Rectal smooth muscle tissue (tissue), 1 donor: Measurements from ENCODE around the gene NTM.
A peak's percentile ranks its signal among the peaks of the same experiment; 100 is the strongest.
"Not testable (repeated sequence)": the region's sequence is repeated elsewhere in the genome, so short reads cannot be mapped to it uniquely, and the experiment has no call there.

ENCODE experiments used
- H3K27ac ChIP-seq: one replicate; pipeline ENCODE4 v1.7.0; 2013; ENCODE audit warnings: low read depth, low read length, inconsistent platforms
- H3K27me3 ChIP-seq: one replicate; pipeline ENCODE4 v1.7.0; 2013; ENCODE audit warnings: low read length; ENCODE audit not compliant: control insufficient read depth, insufficient read depth
- H3K36me3 ChIP-seq: one replicate; pipeline ENCODE4 v1.7.0; 2013; ENCODE audit warnings: low read length; ENCODE audit not compliant: control insufficient read depth, insufficient read depth
- H3K4me1 ChIP-seq: one replicate; pipeline ENCODE4 v1.7.0; 2013; ENCODE audit warnings: low read length; ENCODE audit not compliant: control insufficient read depth, insufficient read depth
- H3K4me3 ChIP-seq: one replicate; pipeline ENCODE4 v1.7.0; 2013; ENCODE audit warnings: low read length
- H3K9ac ChIP-seq: one replicate; pipeline ENCODE4 v1.7.0; 2013; ENCODE audit warnings: low read length

NTM gene

GRCh38 chr11:131370090-131370751, at the start of gene NTM:
Gene NTM (plus strand): TSS chr11:131370615.
- no peaks in the 10 kb centered on the region for H3K36me3 ChIP-seq
- H3K4me3 ChIP-seq, result peak within 1 kb of the TSS; percentile 59
- no peaks in the 10 kb centered on the region for H3K27me3 ChIP-seq
- H3K9ac ChIP-seq, result no peak within 1 kb of the TSS
- H3K4me1 ChIP-seq, result no peaks in the 10 kb centered on the region
- H3K27ac ChIP-seq, result no peak within 1 kb of the TSS

GRCh38 chr11:131324921-131325570, 45.4 kb upstream of the NTM start:
- no peak overlapping the region for H3K9ac ChIP-seq
- H3K4me3 ChIP-seq, result no peak overlapping the region
- no peaks in the 10 kb centered on the region for H3K27me3 ChIP-seq

GRCh38 chr11:131326829-131327228, 43.6 kb upstream of the NTM start:
- H3K27me3 ChIP-seq, result no peaks in the 10 kb centered on the region
- no peak overlapping the region for H3K27ac ChIP-seq
- H3K4me3 ChIP-seq, result no peak overlapping the region
- no peaks in the 10 kb centered on the region for H3K4me1 ChIP-seq
- no peaks in the 10 kb centered on the region for H3K36me3 ChIP-seq
- no peak overlapping the region for H3K9ac ChIP-seq

More at GRCh38 chr11:131324921-131325570, 45.4 kb upstream of the NTM start:
- H3K27ac ChIP-seq, result no peak overlapping the region
- H3K36me3 ChIP-seq, result no peaks in the 10 kb centered on the region
- H3K4me1 ChIP-seq, result no peaks in the 10 kb centered on the region

- H3K36me3 ChIP-seq, result no peaks in the 10 kb centered on the region
- H3K27ac ChIP-seq, result no peak overlapping the region
- no peaks in the 10 kb centered on the region for H3K27me3 ChIP-seq
- H3K4me3 ChIP-seq, result no peak overlapping the region
- no peak overlapping the region for H3K9ac ChIP-seq
- no peaks in the 10 kb centered on the region for H3K4me1 ChIP-seq
Measured at GRCh38 chr11:131327421-131327820, 43.0 kb upstream of the NTM start.

- no peak overlapping the region for H3K27ac ChIP-seq
- H3K36me3 ChIP-seq, result no peaks in the 10 kb centered on the region
- no peak overlapping the region for H3K4me3 ChIP-seq
- H3K4me1 ChIP-seq, result no peaks in the 10 kb centered on the region
- no peaks in the 10 kb centered on the region for H3K27me3 ChIP-seq
- H3K9ac ChIP-seq, result no peak overlapping the region
Measured at GRCh38 chr11:131328843-131329242, 41.6 kb upstream of the NTM start.

GRCh38 chr11:131331010-131331409, 39.4 kb upstream of the NTM start:
- no peak overlapping the region for H3K27ac ChIP-seq
- no peaks in the 10 kb centered on the region for H3K36me3 ChIP-seq
- no peak overlapping the region for H3K9ac ChIP-seq
- H3K27me3 ChIP-seq, result no peaks in the 10 kb centered on the region
- no peak overlapping the region for H3K4me3 ChIP-seq
- no peaks in the 10 kb centered on the region for H3K4me1 ChIP-seq

GRCh38 chr11:131331546-131331945, 38.9 kb upstream of the NTM start:
- Histone ChIP-seq H3K4me3 (no peak overlapping the region), H3K4me1 (no peaks in the 10 kb centered on the region), H3K36me3 (no peaks in the 10 kb centered on the region), H3K27ac (no peak overlapping the region), H3K9ac (no peak overlapping the region), H3K27me3 (no peaks in the 10 kb centered on the region)

GRCh38 chr11:131334601-131335000, 35.8 kb upstream of the NTM start:
- H3K36me3 ChIP-seq, result no peaks in the 10 kb centered on the region
- no peak overlapping the region for H3K27ac ChIP-seq
- no peaks in the 10 kb centered on the region for H3K27me3 ChIP-seq
- no peaks in the 10 kb centered on the region for H3K4me1 ChIP-seq
- no peak overlapping the region for H3K9ac ChIP-seq
- H3K4me3 ChIP-seq, result no peak overlapping the region

GRCh38 chr11:131341900-131342299, 28.5 kb upstream of the NTM start:
- not testable (repeated sequence) for H3K4me3 ChIP-seq, H3K4me1 ChIP-seq, H3K36me3 ChIP-seq, H3K9ac ChIP-seq, H3K27me3 ChIP-seq, H3K27ac ChIP-seq

GRCh38 chr11:131342442-131342841, 28.0 kb upstream of the NTM start:
- not testable (repeated sequence) for H3K27ac ChIP-seq, H3K9ac ChIP-seq, H3K36me3 ChIP-seq, H3K4me1 ChIP-seq, H3K4me3 ChIP-seq, H3K27me3 ChIP-seq

GRCh38 chr11:131345406-131345805, 25.0 kb upstream of the NTM start:
- no peaks in the 10 kb centered on the region for H3K36me3 ChIP-seq
- no peaks in the 10 kb centered on the region for H3K27me3 ChIP-seq
- H3K27ac ChIP-seq, result no peak overlapping the region
- H3K9ac ChIP-seq, result no peak overlapping the region
- no peak overlapping the region for H3K4me3 ChIP-seq
- H3K4me1 ChIP-seq, result no peaks in the 10 kb centered on the region

- Histone ChIP-seq H3K36me3 (no peaks in the 10 kb centered on the region), H3K9ac (no peak overlapping the region), H3K4me3 (no peak overlapping the region), H3K4me1 (no peaks in the 10 kb centered on the region), H3K27ac (no peak overlapping the region), H3K27me3 (no peaks in the 10 kb centered on the region)
Measured at GRCh38 chr11:131349368-131350086, 20.9 kb upstream of the NTM start.
